Neural progenitor cell (in vitro differentiated cells): ENCODE data around the gene MAP3K6.

Experiments
- EZH2 ChIP-seq: fragments of 200-600 bp; sonication (generic); IDR thresholded peaks from 2 replicates; pipeline ENCODE4 v1.6.1; 2017; ENCODE audit warnings: antibody characterized with exemption, mild to moderate bottlenecking, moderate library complexity
- EZH2phosphoT487 ChIP-seq: fragments of 200-600 bp; sonication (generic); IDR thresholded peaks from 2 replicates; pipeline ENCODE4 v1.6.1; 2017; ENCODE audit warnings: antibody characterized with exemption
- TF ChIP-seq, protein P1 (sequence below): fragments of 200-600 bp; sonication (generic); IDR thresholded peaks from 2 replicates; pipeline ENCODE4 v1.5.1; 2017; ENCODE audit warnings: antibody characterized with exemption, mild to moderate bottlenecking

- TF ChIP-seq, protein P1, sequence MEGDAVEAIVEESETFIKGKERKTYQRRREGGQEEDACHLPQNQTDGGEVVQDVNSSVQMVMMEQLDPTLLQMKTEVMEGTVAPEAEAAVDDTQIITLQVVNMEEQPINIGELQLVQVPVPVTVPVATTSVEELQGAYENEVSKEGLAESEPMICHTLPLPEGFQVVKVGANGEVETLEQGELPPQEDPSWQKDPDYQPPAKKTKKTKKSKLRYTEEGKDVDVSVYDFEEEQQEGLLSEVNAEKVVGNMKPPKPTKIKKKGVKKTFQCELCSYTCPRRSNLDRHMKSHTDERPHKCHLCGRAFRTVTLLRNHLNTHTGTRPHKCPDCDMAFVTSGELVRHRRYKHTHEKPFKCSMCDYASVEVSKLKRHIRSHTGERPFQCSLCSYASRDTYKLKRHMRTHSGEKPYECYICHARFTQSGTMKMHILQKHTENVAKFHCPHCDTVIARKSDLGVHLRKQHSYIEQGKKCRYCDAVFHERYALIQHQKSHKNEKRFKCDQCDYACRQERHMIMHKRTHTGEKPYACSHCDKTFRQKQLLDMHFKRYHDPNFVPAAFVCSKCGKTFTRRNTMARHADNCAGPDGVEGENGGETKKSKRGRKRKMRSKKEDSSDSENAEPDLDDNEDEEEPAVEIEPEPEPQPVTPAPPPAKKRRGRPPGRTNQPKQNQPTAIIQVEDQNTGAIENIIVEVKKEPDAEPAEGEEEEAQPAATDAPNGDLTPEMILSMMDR = no peak
- TF ChIP-seq EZH2 = no peak
- TF ChIP-seq EZH2phosphoT487 = no peak
These were observed 27.5 kb downstream of the MAP3K6 start for GRCh38 chr1:27339213-27339612.
